Adrenal gland (tissue), 5 donors: ENCODE results near the gene BABAM2.

Experiments used
- POLR2A ChIP-seq, 2 donors: fragments of 450-650 bp; IDR thresholded peaks; one replicate each; pipeline ENCODE4 v1.6.1; 2017; ENCODE audit warnings: antibody characterized with exemption in 2 of 2, mild to moderate bottlenecking in 2 of 2, moderate library complexity in 1 of 2
- TF ChIP-seq, protein P1 (sequence below), 6 experiments: fragments of 450-650 bp in 4 of 6; fragments of 200-600 bp in 2 of 6; sonication (generic) in 1 of 6; IDR thresholded peaks; 1 replicate in 5 of 6; 2 replicates in 1 of 6; pipeline versions ENCODE4 v1.5.1 to v1.8.0; 2016 to 2021; ENCODE audit warnings: antibody characterized with exemption in 6 of 6, mild to moderate bottlenecking in 2 of 6, moderate library complexity in 1 of 6
- donor health status: DM: no; HTN: no; CAD: no.

- TF ChIP-seq, protein P1, sequence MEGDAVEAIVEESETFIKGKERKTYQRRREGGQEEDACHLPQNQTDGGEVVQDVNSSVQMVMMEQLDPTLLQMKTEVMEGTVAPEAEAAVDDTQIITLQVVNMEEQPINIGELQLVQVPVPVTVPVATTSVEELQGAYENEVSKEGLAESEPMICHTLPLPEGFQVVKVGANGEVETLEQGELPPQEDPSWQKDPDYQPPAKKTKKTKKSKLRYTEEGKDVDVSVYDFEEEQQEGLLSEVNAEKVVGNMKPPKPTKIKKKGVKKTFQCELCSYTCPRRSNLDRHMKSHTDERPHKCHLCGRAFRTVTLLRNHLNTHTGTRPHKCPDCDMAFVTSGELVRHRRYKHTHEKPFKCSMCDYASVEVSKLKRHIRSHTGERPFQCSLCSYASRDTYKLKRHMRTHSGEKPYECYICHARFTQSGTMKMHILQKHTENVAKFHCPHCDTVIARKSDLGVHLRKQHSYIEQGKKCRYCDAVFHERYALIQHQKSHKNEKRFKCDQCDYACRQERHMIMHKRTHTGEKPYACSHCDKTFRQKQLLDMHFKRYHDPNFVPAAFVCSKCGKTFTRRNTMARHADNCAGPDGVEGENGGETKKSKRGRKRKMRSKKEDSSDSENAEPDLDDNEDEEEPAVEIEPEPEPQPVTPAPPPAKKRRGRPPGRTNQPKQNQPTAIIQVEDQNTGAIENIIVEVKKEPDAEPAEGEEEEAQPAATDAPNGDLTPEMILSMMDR (IDR thresholded peaks at IDR 0.05): no peak
- TF ChIP-seq POLR2A (IDR thresholded peaks at IDR 0.05): no peak
These were observed 318.7 kb downstream of the BABAM2 start for GRCh38 chr2:28209261-28209691.
